A204.1 (cell line): ENCODE measurements around the gene CLDN7.

Experiments
- FAIRE-seq: peaks from 2 replicates; lab custom pipeline; 2012; peaks lifted over from hg19 to GRCh38; lab: Jason Lieb, UNC

The CLDN7 gene

DNA sequence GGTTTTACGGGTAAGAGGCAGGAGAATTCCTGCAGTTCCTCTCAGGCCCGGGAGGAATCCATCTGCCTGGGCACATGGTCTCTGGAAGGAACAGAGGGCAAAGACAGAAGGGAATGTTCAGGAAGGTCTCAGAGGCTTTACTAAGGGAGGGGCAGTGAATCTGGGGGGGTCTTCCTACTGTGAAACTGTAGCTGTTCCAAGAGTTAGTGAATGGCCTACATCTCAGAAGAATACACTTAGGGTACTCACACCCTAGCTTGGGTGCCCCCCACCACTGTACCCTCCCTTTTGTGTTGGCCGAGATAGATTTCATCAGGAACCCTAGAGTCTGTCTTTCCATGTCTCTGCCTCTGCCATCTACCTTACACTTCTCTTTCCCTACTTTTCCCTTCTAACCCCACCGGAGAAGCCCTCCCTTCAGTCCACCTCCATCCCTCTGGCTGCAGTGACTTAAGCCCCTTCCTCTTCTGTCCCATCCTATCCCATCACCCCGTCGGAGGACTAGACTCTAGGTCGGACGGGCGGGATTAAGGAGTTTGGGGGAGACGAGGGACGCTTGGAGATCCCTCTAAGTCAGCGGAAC lies 43.0 kb downstream of the CLDN7 start:
- FAIRE-seq = no peak

- no peak for FAIRE-seq
Measured at GRCh38 chr17:7218758-7219157, 43.5 kb downstream of the CLDN7 start.

GRCh38 chr17:7218166-7218565 lies 44.1 kb downstream of the CLDN7 start:
- no peak for FAIRE-seq

- no peak for FAIRE-seq
Measured at GRCh38 chr17:7217113-7217987, 44.9 kb downstream of the CLDN7 start.

GRCh38 chr17:7216242-7217112 lies 45.8 kb downstream of the CLDN7 start:
- FAIRE-seq = no peak

- FAIRE-seq = no peak
Measured at GRCh38 chr17:7215652-7216180, 46.6 kb downstream of the CLDN7 start.

DNA sequence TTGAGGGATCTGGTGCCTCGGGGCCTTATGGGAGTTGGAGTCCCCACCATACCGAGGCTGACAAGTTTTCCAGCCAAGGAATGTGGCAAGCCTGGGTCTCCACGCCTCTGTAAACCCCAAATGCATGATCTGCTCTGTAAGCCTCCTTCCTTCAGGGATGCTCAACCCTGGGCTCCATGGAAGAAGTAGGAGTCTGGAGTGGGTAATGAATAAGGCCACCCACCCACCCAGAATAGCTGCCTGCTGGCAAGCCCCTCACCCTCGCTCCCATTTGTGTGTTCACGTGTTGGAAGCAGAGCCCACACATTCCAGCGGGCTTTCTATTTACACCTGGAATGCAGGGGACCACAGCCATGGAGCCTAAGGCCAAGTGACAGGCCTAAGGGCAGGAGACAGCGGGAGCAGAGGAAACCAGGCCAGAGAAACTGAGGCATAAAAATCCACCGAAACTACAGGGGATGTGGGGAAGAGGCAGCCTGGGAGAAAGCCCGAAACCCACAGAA lies 47.1 kb downstream of the CLDN7 start:
- FAIRE-seq = peak; percentile 91

- FAIRE-seq = peak; percentile 98
Measured at GRCh38 chr17:7214300-7215135, 47.8 kb downstream of the CLDN7 start.

DNA sequence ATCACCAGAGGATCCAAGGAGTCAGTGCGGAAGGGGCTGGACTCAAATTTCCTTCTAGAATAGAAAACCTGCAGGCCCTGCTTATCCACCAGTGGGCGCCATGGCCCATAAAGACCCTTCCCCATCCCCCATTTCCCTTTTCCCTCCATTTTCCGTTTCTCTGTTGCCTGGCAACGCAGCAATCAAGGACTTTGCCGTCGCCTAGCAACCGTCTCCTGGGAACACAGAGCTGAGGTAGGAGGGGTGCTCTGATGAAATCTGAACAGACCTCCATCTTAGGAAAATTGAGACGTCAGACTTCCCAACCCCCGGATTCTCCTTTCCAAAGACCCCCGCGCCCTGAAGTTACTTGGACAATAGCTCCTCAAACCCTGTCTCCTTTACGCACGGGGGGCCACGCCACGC lies 48.4 kb downstream of the CLDN7 start:
- no peak for FAIRE-seq

DNA sequence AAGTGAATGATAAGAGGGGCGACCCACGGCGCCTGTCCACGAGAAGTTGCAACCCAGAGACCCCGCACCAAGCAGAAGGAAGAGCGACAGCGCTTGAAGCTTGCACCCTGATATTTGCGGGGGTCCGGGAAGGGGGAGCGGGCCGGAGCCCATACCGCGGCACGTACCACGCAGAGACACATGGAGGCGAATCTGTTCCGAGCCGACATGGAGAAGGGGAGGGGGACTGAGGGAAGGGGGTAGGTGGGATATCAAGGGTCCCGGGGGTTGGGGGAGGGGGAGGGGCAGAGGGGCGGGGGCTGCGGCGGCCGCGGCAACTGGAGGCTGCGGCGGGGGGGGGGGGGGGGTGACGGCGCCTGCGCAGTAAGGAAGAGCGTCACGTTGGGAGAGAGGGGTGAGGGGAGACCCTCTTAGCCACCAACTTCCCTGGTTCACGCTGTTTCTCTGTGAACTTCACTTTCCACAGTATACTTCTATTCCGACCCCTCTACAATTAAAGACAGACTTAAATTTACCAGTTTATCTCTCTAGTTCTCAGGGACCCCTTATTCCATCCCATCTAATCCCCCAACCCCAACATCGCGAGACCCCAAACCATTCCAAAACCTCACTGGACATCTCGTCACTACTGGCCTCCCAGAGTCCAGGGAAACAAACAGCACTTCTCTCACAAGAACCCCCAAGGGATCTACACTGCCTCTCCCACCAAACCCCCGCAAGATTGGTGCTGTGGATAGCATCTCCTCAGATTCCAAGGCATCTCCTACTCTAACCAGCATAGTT lies 50.6 kb downstream of the CLDN7 start:
- no peak for FAIRE-seq
